GM21723 (cell line): ENCODE data around the gene NDUFS7.

Source experiments
- ATAC-seq: cut with Tn5 transposase; IDR thresholded peaks from one replicate; pipeline ENCODE4 v1.9.1; 2021; ENCODE audit warnings: mild to moderate bottlenecking, moderate library complexity; ENCODE audit not compliant: unreplicated experiment

NDUFS7 gene

GRCh38 chr19:1383312-1384084, at the start of gene NDUFS7:
TSS of gene NDUFS7 (plus strand) at chr19:1383907. CDS start at chr19:1383927, 20 bp downstream.
- peak; percentile 63 for ATAC-seq

GRCh38 chr19:1336079-1336684, 47.5 kb upstream of the NDUFS7 start:
- no peak for ATAC-seq

- ATAC-seq: no peak
These were observed 42.8 kb upstream of the NDUFS7 start for GRCh38 chr19:1340681-1341469.

- no peak for ATAC-seq
These were observed 40.7 kb upstream of the NDUFS7 start for GRCh38 chr19:1343041-1343440.

- ATAC-seq: no peak
These were observed 34.5 kb upstream of the NDUFS7 start for GRCh38 chr19:1349211-1349610.

- ATAC-seq: no peak
These were observed 32.8 kb upstream of the NDUFS7 start for GRCh38 chr19:1350867-1351266.

- ATAC-seq: no peak
These were observed 32.3 kb upstream of the NDUFS7 start for GRCh38 chr19:1351381-1351851.

- ATAC-seq: no peak
These were observed 30.6 kb upstream of the NDUFS7 start for GRCh38 chr19:1353144-1353543.

GRCh38 chr19:1354970-1355567, 28.6 kb upstream of the NDUFS7 start:
- ATAC-seq: peak; percentile 34

- no peak for ATAC-seq
These were observed 27.9 kb upstream of the NDUFS7 start for GRCh38 chr19:1355568-1356507.

GRCh38 chr19:1356508-1356865, 27.2 kb upstream of the NDUFS7 start:
- no peak for ATAC-seq

- no peak for ATAC-seq
These were observed 26.1 kb upstream of the NDUFS7 start for GRCh38 chr19:1357531-1358109.

GRCh38 chr19:1360126-1360817, 23.4 kb upstream of the NDUFS7 start:
- no peak for ATAC-seq

GRCh38 chr19:1360818-1361461, 22.8 kb upstream of the NDUFS7 start:
- no peak for ATAC-seq

- no peak for ATAC-seq
These were observed 21.9 kb upstream of the NDUFS7 start for GRCh38 chr19:1361601-1362386.

- ATAC-seq: no peak
These were observed 21.1 kb upstream of the NDUFS7 start for GRCh38 chr19:1362387-1363257.

- no peak for ATAC-seq
These were observed 20.1 kb upstream of the NDUFS7 start for GRCh38 chr19:1363599-1363998.
